ENCODE data around the gene CALB2. TPM values are rescaled to one million over a fixed set of nuclear protein-coding genes. Genes with fewer than 3 reads are reported as not detected.
A peak's percentile ranks its signal among the peaks of the same experiment; 100 is the strongest.

Gene CALB2
- total and polyA plus RNA-seq, 2 of the 8 experiments (the other 6 are each of a cell fraction or from before 2014, with no cell fraction given): 1.9 to 2.6 TPM

GRCh38 chr16:71311553-71312158, 46.9 kb upstream of the CALB2 start:
- H3K79me2 ChIP-seq (ENCODE audit: control insufficient read depth in 1 of 2, insufficient read depth in 2 of 2, low read length in 2 of 2): no peaks in the 10 kb centered on the region
- TF ChIP-seq POLR2AphosphoS5 (IDR thresholded peaks at IDR 0.05; ENCODE audit: low read depth, low read length) (no peak), NRF1 (IDR thresholded peaks at IDR 0.05; ENCODE audit: low read depth, low read length) (no peak), NANOG (IDR thresholded peaks at IDR 0.05; ENCODE audit: insufficient read depth, low read depth, low read length, poor library complexity, severe bottlenecking) (no peak), CTCF (IDR thresholded peaks at IDR 0.05; ENCODE audit: control extremely low read depth in 1 of 3, insufficient read depth in 1 of 3, low read depth in 1 of 3, low read length in 3 of 3) (peak; percentile 55 to 92 (median 87)), CREB1 (IDR thresholded peaks at IDR 0.05) (peak; percentile 27; the same call in 1 of the 2 replicates), CHD1 (IDR thresholded peaks at IDR 0.05; ENCODE audit: low read depth, low read length) (no peak), POLR2A (IDR thresholded peaks at IDR 0.05; ENCODE audit: control extremely low read depth in 1 of 2, low read depth in 2 of 2, low read length in 2 of 2) (no peak), RAD21 (IDR thresholded peaks at IDR 0.05 in 1 of 2, conservative IDR thresholded peaks at IDR 0.05 in 1 of 2; ENCODE audit: low read depth in 2 of 2, low read length in 2 of 2) (peak; percentile 91 to 95), CBX5 (IDR thresholded peaks at IDR 0.05; ENCODE audit: low read depth, low read length) (no peak), GABPA (IDR thresholded peaks at IDR 0.05; ENCODE audit: borderline replicate concordance, insufficient read depth, low read length) (no peak)
- H3K27ac ChIP-seq (ENCODE audit: low read depth, low read length): no peak overlapping the region
- no peak overlapping the region for H2BK15ac ChIP-seq (ENCODE audit: low read length)
- H3K23ac ChIP-seq (ENCODE audit: insufficient read length): no peak overlapping the region
- no peak overlapping the region for H4K91ac ChIP-seq (replicated peaks; ENCODE audit: insufficient read length, low read length)
- no peaks in the 10 kb centered on the region for H3K9me3 ChIP-seq (ENCODE audit: insufficient read depth in 2 of 2, low read depth in 1 of 2, low read length in 1 of 2)
- H3K4me3 ChIP-seq (ENCODE audit: extremely low read depth in 1 of 4, insufficient read depth in 2 of 4, low read depth in 3 of 4, low read length in 4 of 4): no peak overlapping the region
- no peak overlapping the region for H3K4ac ChIP-seq (replicated peaks; ENCODE audit: insufficient read length, low read depth, low read length)
- no peak overlapping the region for H3K9ac ChIP-seq (replicated peaks in 1 of 4; ENCODE audit: extremely low read depth in 1 of 4, low read depth in 3 of 4, low read length in 3 of 4)
- H4K5ac ChIP-seq (ENCODE audit: insufficient read length, low read depth, low read length): no peak overlapping the region
- DNase-seq (ENCODE audit: low read depth in 1 of 2, low spot score in 2 of 2) (peak; percentile 15 to 70), FAIRE-seq (peak; percentile 92)
- H4K8ac ChIP-seq (ENCODE audit: extremely low read depth, insufficient read depth, low read length): no peak overlapping the region
- WGBS, 2 experiments (ENCODE audit: extremely low coverage in 1 of 2, insufficient coverage in 1 of 2, insufficient read length in 1 of 2, insufficient replicate concordance in 2 of 2, low coverage in 1 of 2, low lambda C conversion rate in 2 of 2, missing lambda C conversion rate in 1 of 2): 48% methylated on average over 7 of the region's 7 CpGs; no CpG with 5 or more reads in 1 of the 2 experiments
- no peak overlapping the region for H3K14ac ChIP-seq (ENCODE audit: insufficient read length)
- H3K56ac ChIP-seq (replicated peaks; ENCODE audit: insufficient read length, low read depth, low read length): no peak overlapping the region
- CTCF ChIA-PET (ENCODE audit: partially characterized antibody): interaction anchor here (0.6 to 5.7 kb wide), 42 partner anchors 8 to 508 kb away, joined by 3 to 49 read pairs (median 4); partner anchors contain the start of genes CALB2 and CMTR2
- no peak overlapping the region for H2BK5ac ChIP-seq (ENCODE audit: low read depth, low read length)
- peaks cover 0 to 6% (median 0%) of the 10 kb centered on the region in 4 experiments; a peak in 3 of 7 replicates for H3K4me1 ChIP-seq (replicated peaks in 1 of 4; ENCODE audit: control insufficient read depth in 3 of 4, insufficient read depth in 4 of 4, low read length in 3 of 4)
- H4K20me1 ChIP-seq (replicated peaks in 1 of 2; ENCODE audit: control insufficient read depth in 1 of 2, insufficient read depth in 2 of 2, low read length in 2 of 2): no peaks in the 10 kb centered on the region
- no peak overlapping the region for H3K4me2 ChIP-seq (ENCODE audit: insufficient read depth in 1 of 2, low read depth in 2 of 2, low read length in 2 of 2)
- H3K27me3 ChIP-seq (replicated peaks in 1 of 4; ENCODE audit: control insufficient read depth in 3 of 4, extremely low read depth in 1 of 4, insufficient read depth in 3 of 4, low read length in 3 of 4): no peaks in the 10 kb centered on the region
- H2BK120ac ChIP-seq (replicated peaks; ENCODE audit: low read depth, low read length): no peak overlapping the region
- H2BK12ac ChIP-seq (ENCODE audit: low read depth, low read length): no peak overlapping the region
- H2BK20ac ChIP-seq (ENCODE audit: low read length): no peak overlapping the region
- no peak overlapping the region for H3K18ac ChIP-seq (ENCODE audit: extremely low read depth, low read length)
- POLR2A ChIA-PET (ENCODE audit: partially characterized antibody): interaction anchor here (0.8 to 1.2 kb wide), 2 partner anchors 22 to 27 kb away, joined by 3 read pairs; partner anchors contain the start of gene CMTR2
- peak overlapping the region; percentile 24; the same call in 1 of the 2 replicates for H2AFZ ChIP-seq (ENCODE audit: low read length)
- no peaks in the 10 kb centered on the region for H3K36me3 ChIP-seq (ENCODE audit: control insufficient read depth in 2 of 4, insufficient read depth in 4 of 4, low read length in 3 of 4)
- H3K79me1 ChIP-seq (ENCODE audit: low read depth, low read length): no peaks in the 10 kb centered on the region
- H2AK5ac ChIP-seq (ENCODE audit: low read depth, low read length): no peak overlapping the region
- H3K23me2 ChIP-seq (ENCODE audit: low read depth, low read length): no peaks in the 10 kb centered on the region

Measured in H1 (cell line).